GM21576 (cell line): Measurements from ENCODE around the gene TBC1D9.

Experiments
- ATAC-seq: cut with Tn5 transposase; IDR thresholded peaks from one replicate; pipeline ENCODE4 v1.9.1; 2021; ENCODE audit warnings: mild to moderate bottlenecking, moderate library complexity; ENCODE audit not compliant: unreplicated experiment

The TBC1D9 gene

GRCh38 chr4:140659943-140660700, 96.1 kb downstream of the TBC1D9 start:
- ATAC-seq: no peak

- no peak for ATAC-seq
These were observed 101.7 kb downstream of the TBC1D9 start for GRCh38 chr4:140654495-140654814.

- ATAC-seq: no peak
These were observed 102.3 kb downstream of the TBC1D9 start for GRCh38 chr4:140653718-140654494.

GRCh38 chr4:140652601-140653000, 103.6 kb downstream of the TBC1D9 start:
- no peak for ATAC-seq

- no peak for ATAC-seq
These were observed 107.4 kb downstream of the TBC1D9 start for GRCh38 chr4:140648716-140649308.

GRCh38 chr4:140645614-140646412, 110.4 kb downstream of the TBC1D9 start:
- ATAC-seq: no peak

- ATAC-seq: no peak
These were observed 111.0 kb downstream of the TBC1D9 start for GRCh38 chr4:140645196-140645595.

GRCh38 chr4:140644470-140645185, 111.6 kb downstream of the TBC1D9 start:
- no peak for ATAC-seq

GRCh38 chr4:140643571-140644055, 112.6 kb downstream of the TBC1D9 start:
- no peak for ATAC-seq

- no peak for ATAC-seq
These were observed 113.3 kb downstream of the TBC1D9 start for GRCh38 chr4:140642674-140643437.

- ATAC-seq: no peak
These were observed 114.3 kb downstream of the TBC1D9 start for GRCh38 chr4:140641789-140642439.

GRCh38 chr4:140641105-140641555, 115.1 kb downstream of the TBC1D9 start:
- ATAC-seq: no peak

GRCh38 chr4:140640150-140640748, 115.9 kb downstream of the TBC1D9 start:
- ATAC-seq: no peak

- no peak for ATAC-seq
These were observed 117.1 kb downstream of the TBC1D9 start for GRCh38 chr4:140639066-140639465.

GRCh38 chr4:140637836-140638235, 118.3 kb downstream of the TBC1D9 start:
- peak; percentile 89 for ATAC-seq

- no peak for ATAC-seq
These were observed 120.6 kb downstream of the TBC1D9 start for GRCh38 chr4:140635606-140636005.

GRCh38 chr4:140633951-140634350, 122.2 kb downstream of the TBC1D9 start:
- no peak for ATAC-seq

- no peak for ATAC-seq
These were observed 123.1 kb downstream of the TBC1D9 start for GRCh38 chr4:140633124-140633523.

GRCh38 chr4:140630246-140630645, 125.9 kb downstream of the TBC1D9 start:
- ATAC-seq: no peak
